HEK293 (cell line): Measurements from ENCODE around the gene CACNA1G.

Experiments
- AEBP2 ChIP-seq: fragments of 450-650 bp; formaldehyde crosslinking; IDR thresholded peaks from 2 replicates; pipeline ENCODE4 v1.5.1; 2016; ENCODE audit warnings: missing biosample characterization, missing genetic modification characterization, borderline replicate concordance
- BCL11B ChIP-seq: fragments of 450-650 bp; formaldehyde crosslinking; IDR thresholded peaks from 2 replicates; pipeline ENCODE4 v1.5.1; 2016; ENCODE audit warnings: low read depth, missing biosample characterization, missing genetic modification characterization
- GLI4 ChIP-seq: fragments of 450-650 bp; formaldehyde crosslinking; IDR thresholded peaks from 2 replicates; pipeline ENCODE4 v1.5.1; 2016; ENCODE audit warnings: missing biosample characterization, missing genetic modification characterization
- KLF10 ChIP-seq: fragments of 450-650 bp; IDR thresholded peaks from 2 replicates; pipeline ENCODE4 v1.5.1; 2018; ENCODE audit warnings: missing biosample characterization, mild to moderate bottlenecking, missing genetic modification characterization
- PRDM1 ChIP-seq: fragments of 450-650 bp; formaldehyde crosslinking; IDR thresholded peaks from 2 replicates; pipeline ENCODE4; 2016; ENCODE audit warnings: missing biosample characterization, missing genetic modification characterization
- REST ChIP-seq: fragments of 450-650 bp; formaldehyde crosslinking; IDR thresholded peaks from 2 replicates; pipeline ENCODE4 v1.5.1; 2016; ENCODE audit warnings: missing biosample characterization, missing genetic modification characterization
- ZBTB20 ChIP-seq: fragments of 450-650 bp; formaldehyde crosslinking; IDR thresholded peaks from 2 replicates; pipeline ENCODE4 v1.5.1; 2016; ENCODE audit warnings: missing biosample characterization, missing genetic modification characterization
- ZBTB48 ChIP-seq: fragments of 450-650 bp; formaldehyde crosslinking; IDR thresholded peaks from 2 replicates; pipeline ENCODE4 v1.5.1; 2016; ENCODE audit warnings: missing biosample characterization, missing genetic modification characterization
- ZNF24 ChIP-seq: fragments of 450-650 bp; formaldehyde crosslinking; IDR thresholded peaks from 2 replicates; pipeline ENCODE4 v1.5.1; 2016; ENCODE audit warnings: missing biosample characterization, missing genetic modification characterization
- ZNF26 ChIP-seq: fragments of 450-650 bp; formaldehyde crosslinking; IDR thresholded peaks from 2 replicates; pipeline ENCODE4 v1.5.1; 2016; ENCODE audit warnings: missing biosample characterization, missing genetic modification characterization
- ZNF433 ChIP-seq: fragments of 450-650 bp; formaldehyde crosslinking; IDR thresholded peaks from 2 replicates; pipeline ENCODE4 v1.5.1; 2016; ENCODE audit warnings: missing biosample characterization, missing genetic modification characterization, low read depth
- ZNF473 ChIP-seq: fragments of 450-650 bp; formaldehyde crosslinking; IDR thresholded peaks from 2 replicates; pipeline ENCODE4 v1.5.1; 2017; ENCODE audit warnings: missing biosample characterization, missing genetic modification characterization
- ZNF513 ChIP-seq: fragments of 450-650 bp; IDR thresholded peaks from 2 replicates; pipeline ENCODE4 v1.5.1; 2018; ENCODE audit warnings: missing biosample characterization, missing genetic modification characterization
- ZNF561 ChIP-seq: fragments of 450-650 bp; IDR thresholded peaks from 2 replicates; pipeline ENCODE4 v1.5.1; 2018; ENCODE audit warnings: missing biosample characterization, missing genetic modification characterization, borderline replicate concordance
- ZNF624 ChIP-seq: fragments of 450-650 bp; formaldehyde crosslinking; IDR thresholded peaks from 2 replicates; pipeline ENCODE4 v1.5.1; 2017; ENCODE audit warnings: missing biosample characterization, missing genetic modification characterization
- ZNF629 ChIP-seq: fragments of 450-650 bp; formaldehyde crosslinking; IDR thresholded peaks from 2 replicates; pipeline ENCODE4 v1.5.1; 2017; ENCODE audit warnings: missing biosample characterization, missing genetic modification characterization
- ZNF701 ChIP-seq: fragments of 450-650 bp; formaldehyde crosslinking; IDR thresholded peaks from 2 replicates; pipeline ENCODE4 v1.5.1; 2016; ENCODE audit warnings: missing biosample characterization, missing genetic modification characterization
- ZNF777 ChIP-seq: fragments of 450-650 bp; formaldehyde crosslinking; IDR thresholded peaks from 2 replicates; pipeline ENCODE4 v1.5.1; 2017; ENCODE audit warnings: missing biosample characterization, missing genetic modification characterization, borderline replicate concordance
- ZSCAN16 ChIP-seq: fragments of 450-650 bp; formaldehyde crosslinking; IDR thresholded peaks from 2 replicates; pipeline ENCODE4 v1.5.1; 2016; ENCODE audit warnings: missing biosample characterization, missing genetic modification characterization
- ZSCAN18 ChIP-seq: fragments of 450-650 bp; formaldehyde crosslinking; IDR thresholded peaks from 2 replicates; pipeline ENCODE4 v1.5.1; 2016; ENCODE audit warnings: missing biosample characterization, missing genetic modification characterization

CACNA1G gene

GRCh38 chr17:50541716-50542688, 18.5 kb upstream of the CACNA1G start (continued):
- peak; percentile 59 for TF ChIP-seq KLF10
- no peak for TF ChIP-seq ZNF24 (tag by site-specific recombination)
- TF ChIP-seq BCL11B (tag by site-specific recombination): 0 out of 2 replicates have a peak, but pooled peaks have one; percentile 9
- no peak for TF ChIP-seq ZNF777
- TF ChIP-seq ZNF561 (tag by site-specific recombination): peak; percentile 67; the same call in 1 of the 2 replicates
- no peak for TF ChIP-seq AEBP2 (tag by site-specific recombination)
- TF ChIP-seq ZNF473 (tag by site-specific recombination): no peak
- TF ChIP-seq ZNF624 (tag by site-specific recombination): no peak
- TF ChIP-seq ZSCAN16 (tag by site-specific recombination): no peak
- no peak for TF ChIP-seq ZSCAN18 (tag by site-specific recombination)
- peak; percentile 76 for TF ChIP-seq ZBTB20 (tag by site-specific recombination)
- TF ChIP-seq ZBTB48 (tag by site-specific recombination): no peak
- TF ChIP-seq ZNF433 (tag by site-specific recombination): no peak
- TF ChIP-seq ZNF513: no peak
- no peak for TF ChIP-seq REST
- TF ChIP-seq ZNF629 (tag by site-specific recombination): no peak
- TF ChIP-seq GLI4: no peak
- no peak for TF ChIP-seq ZNF701 (tag by site-specific recombination)
- no peak for TF ChIP-seq PRDM1 (tag by site-specific recombination)
- TF ChIP-seq ZNF26: no peak
